Endothelial cell (in vitro differentiated cells): ENCODE data around the gene CTNNBL1. TPM values are rescaled to one million over a fixed set of nuclear protein-coding genes. Genes with fewer than 3 reads are reported as not detected.

Experiments used
- DNase-seq: peaks from one replicate; pipeline ENCODE4 v3.0.0; 2021; ENCODE audit warnings: low spot score
- H3K27ac Mint-ChIP-seq: one replicate; pipeline ENCODE4 v1.8.0; 2021; ENCODE audit warnings: mixed read lengths, inconsistent platforms; ENCODE audit not compliant: unreplicated experiment
- H3K27me3 Mint-ChIP-seq: one replicate; pipeline ENCODE4 v1.8.0; 2021; ENCODE audit warnings: mild to moderate bottlenecking, moderate library complexity, mixed read lengths, inconsistent platforms; ENCODE audit not compliant: unreplicated experiment
- H3K36me3 Mint-ChIP-seq: one replicate; pipeline ENCODE4 v1.8.0; 2021; ENCODE audit warnings: mild to moderate bottlenecking, low read depth, mixed read lengths, inconsistent platforms; ENCODE audit not compliant: unreplicated experiment
- H3K4me1 Mint-ChIP-seq: one replicate; pipeline ENCODE4 v1.8.0; 2021; ENCODE audit warnings: mild to moderate bottlenecking, mixed read lengths, inconsistent platforms; ENCODE audit not compliant: unreplicated experiment
- H3K4me3 Mint-ChIP-seq: one replicate; pipeline ENCODE4 v1.8.0; 2021; ENCODE audit warnings: mild to moderate bottlenecking, mixed read lengths, inconsistent platforms; ENCODE audit not compliant: unreplicated experiment
- H3K9me3 Mint-ChIP-seq: one replicate; pipeline ENCODE4 v1.8.0; 2021; ENCODE audit warnings: mixed read lengths, inconsistent platforms; ENCODE audit not compliant: unreplicated experiment
- CTCF ChIP-seq: fragments of 200-600 bp; sonication (generic); IDR thresholded peaks from one replicate; pipeline ENCODE4 v1.5.0; 2021; ENCODE audit warnings: antibody characterized with exemption; ENCODE audit not compliant: unreplicated experiment
- total RNA-seq: library from RNA; stranded (reverse); fragmentation: NEBNext Ultra II Directional; extraction: Animal tissue kit (Norgen Biotek cat#: 25700); gene quantifications from one replicate; pipeline ENCODE4 v1.2.1, GENCODE V29; 2021; ENCODE audit not compliant: unreplicated experiment

Gene CTNNBL1
- total RNA-seq, 1 donor from 2014 or later, result 84.8 TPM

DNA sequence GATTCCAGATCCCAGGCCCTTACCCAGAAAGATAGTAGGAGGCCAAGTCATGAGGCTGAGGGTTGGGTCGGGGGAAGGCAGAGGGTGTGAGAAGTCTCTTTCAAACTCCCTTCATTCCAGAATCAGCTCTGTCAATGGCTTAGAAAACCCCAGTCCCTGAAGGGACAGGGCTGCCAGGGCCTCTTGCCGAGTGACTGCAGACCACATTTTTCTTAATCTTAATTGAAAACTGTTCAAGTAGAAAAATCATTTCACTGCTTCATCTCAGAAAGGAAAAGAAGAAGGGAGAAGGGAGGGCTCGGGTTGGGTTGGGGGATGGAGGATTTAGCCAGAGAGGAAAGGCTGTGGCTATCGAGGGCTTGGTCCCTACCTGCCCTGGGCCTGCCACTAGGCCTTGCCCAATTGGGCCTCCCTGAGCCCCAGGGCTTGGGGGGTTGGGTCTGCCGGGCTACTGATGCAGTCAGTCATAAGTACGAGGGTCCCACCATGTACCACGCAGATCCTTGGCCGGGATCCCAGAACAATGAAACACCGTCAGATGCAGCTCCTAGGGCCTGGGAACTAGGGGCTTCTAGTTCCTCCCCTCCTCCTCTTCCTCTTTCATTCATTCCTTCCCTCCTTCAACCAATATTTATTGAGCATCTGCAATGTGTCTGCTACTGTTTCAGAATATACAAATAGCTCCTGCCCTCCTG lies 44.0 kb upstream of the CTNNBL1 start:
- DNase-seq, result no peak
- peaks cover 17% of the 10 kb centered on the region for H3K4me1 Mint-ChIP-seq
- no peak for TF ChIP-seq CTCF
- H3K4me3 Mint-ChIP-seq, result no peak overlapping the region
- no peaks in the 10 kb centered on the region for H3K9me3 Mint-ChIP-seq
- H3K27ac Mint-ChIP-seq, result no peak overlapping the region
- no peaks in the 10 kb centered on the region for H3K36me3 Mint-ChIP-seq
- no peaks in the 10 kb centered on the region for H3K27me3 Mint-ChIP-seq

GRCh38 chr20:37650661-37651060 lies 43.2 kb upstream of the CTNNBL1 start:
- H3K9me3 Mint-ChIP-seq, result no peaks in the 10 kb centered on the region
- no peak overlapping the region for H3K4me3 Mint-ChIP-seq
- peaks cover 3% of the 10 kb centered on the region for H3K36me3 Mint-ChIP-seq
- DNase-seq, result no peak
- no peaks in the 10 kb centered on the region for H3K27me3 Mint-ChIP-seq
- no peak overlapping the region for H3K27ac Mint-ChIP-seq
- H3K4me1 Mint-ChIP-seq, result peaks cover 17% of the 10 kb centered on the region
- no peak for TF ChIP-seq CTCF

GRCh38 chr20:37651932-37652331 lies 41.9 kb upstream of the CTNNBL1 start:
- peak; percentile 46 for TF ChIP-seq CTCF
- H3K27me3 Mint-ChIP-seq, result no peaks in the 10 kb centered on the region
- no peaks in the 10 kb centered on the region for H3K9me3 Mint-ChIP-seq
- peaks cover 3% of the 10 kb centered on the region for H3K36me3 Mint-ChIP-seq
- H3K27ac Mint-ChIP-seq, result no peak overlapping the region
- H3K4me3 Mint-ChIP-seq, result no peak overlapping the region
- DNase-seq, result peak; percentile 46
- peaks cover 17% of the 10 kb centered on the region for H3K4me1 Mint-ChIP-seq

DNA sequence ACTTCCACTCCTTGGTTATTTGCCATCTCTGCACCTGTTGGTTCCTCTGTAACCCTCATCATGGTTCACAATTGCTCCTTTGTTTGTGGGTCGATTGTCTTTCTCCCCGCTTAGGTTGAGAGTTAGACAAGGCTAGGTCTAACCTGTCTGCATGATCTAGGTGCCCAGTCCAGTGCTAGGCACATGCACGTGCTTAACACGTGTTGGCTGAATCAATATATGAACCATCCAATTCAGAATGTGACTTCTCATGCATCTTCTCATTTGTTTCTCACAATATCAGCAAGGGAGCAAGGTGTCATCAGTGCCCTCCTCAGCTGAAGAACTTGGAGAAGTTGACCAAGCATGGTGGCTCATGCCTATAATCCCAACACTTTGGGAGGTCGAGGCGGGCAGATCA lies 36.9 kb upstream of the CTNNBL1 start:
- Mint-ChIP-seq H3K27me3 (no peaks in the 10 kb centered on the region), H3K27ac (no peak overlapping the region), H3K36me3 (peaks cover 3% of the 10 kb centered on the region), H3K4me3 (no peak overlapping the region), H3K9me3 (no peaks in the 10 kb centered on the region), H3K4me1 (no peaks in the 10 kb centered on the region)
- no peak for TF ChIP-seq CTCF
- DNase-seq, result no peak

GRCh38 chr20:37657924-37658804 lies 35.7 kb upstream of the CTNNBL1 start:
- TF ChIP-seq CTCF, result no peak
- Mint-ChIP-seq H3K9me3 (no peaks in the 10 kb centered on the region), H3K4me1 (no peaks in the 10 kb centered on the region), H3K4me3 (no peak overlapping the region), H3K27ac (no peak overlapping the region), H3K36me3 (peaks cover 3% of the 10 kb centered on the region), H3K27me3 (no peaks in the 10 kb centered on the region)
- no peak for DNase-seq
